GM12878 (cell line): ENCODE data around the gene PIGS. TPM values are rescaled to one million over a fixed set of nuclear protein-coding genes. Genes with fewer than 3 reads are reported as not detected.

ENCODE experiments used
- BHLHE40 ChIP-seq, 2 experiments: fragments of 450-650 bp in 1 of 2; IDR thresholded peaks; 2 replicates each; pipeline ENCODE4 v1.6.1; 2011 to 2017; ENCODE audit warnings: low read depth in 2 of 2, borderline replicate concordance in 1 of 2, improper control_type of control experiment in 1 of 2, low read length in 1 of 2, mild to moderate bottlenecking in 1 of 2
- E2F8 ChIP-seq: fragments of 450-650 bp; IDR thresholded peaks from 2 replicates; pipeline ENCODE4 v1.6.1; 2018; ENCODE audit warnings: mild to moderate bottlenecking, low read depth, moderate library complexity; ENCODE audit not compliant: partially characterized antibody
- GATAD2B ChIP-seq: fragments of 450-650 bp; conservative IDR thresholded peaks from 2 replicates; pipeline ENCODE4 v1.6.1; 2017; ENCODE audit warnings: low read depth, mild to moderate bottlenecking, moderate library complexity
- HSF1 ChIP-seq: fragments of 150-350 bp; IDR thresholded peaks from 2 replicates; pipeline ENCODE4 v1.6.1; 2014; ENCODE audit warnings: mild to moderate bottlenecking, low read depth, low read length
- MTA2 ChIP-seq: fragments of 450-650 bp; IDR thresholded peaks from 2 replicates; pipeline ENCODE4 v1.6.1; 2016; ENCODE audit warnings: low read depth, mild to moderate bottlenecking, moderate library complexity
- SPI1 ChIP-seq: IDR thresholded peaks from 2 replicates; pipeline ENCODE4 v1.6.1; 2011; ENCODE audit warnings: low read depth, mild to moderate bottlenecking, low read length, moderate library complexity, borderline replicate concordance; ENCODE audit not compliant: insufficient read depth
- SREBF1 ChIP-seq: IDR thresholded peaks from 2 replicates; pipeline ENCODE4 v1.6.1; 2012; ENCODE audit warnings: mild to moderate bottlenecking, low read length
- TAF1 ChIP-seq: IDR thresholded peaks from 2 replicates; pipeline ENCODE4 v1.6.1; 2011; ENCODE audit warnings: mild to moderate bottlenecking, low read depth, low read length, borderline replicate concordance
- polyA plus RNA-seq, 11 experiments: library from polyadenylated mRNA; depleted of rRNA in 4 of 11; unstranded in 6 of 11; stranded (reverse) in 5 of 11; fragments of >200 nt; fragmentation: Nextera tagmentation in 4 of 11; fragmentation: Illumina TruSeq in 1 of 11; extraction: Ambion mirVana in 4 of 11; extraction: Trizol in 1 of 11; gene quantifications; 1 replicate in 1 of 11; 2 replicates in 10 of 11; pipeline versions ENCODE4 v1.2.1 to v1.2.3, GENCODE V29; 2011 to 2016; ENCODE audit warnings: inconsistent platforms in 2 of 11, missing spikeins in 2 of 11, low read depth in 1 of 11
- total RNA-seq, 4 experiments: library from RNA; depleted of rRNA in 3 of 4; stranded (reverse); fragments of >200 nt in 3 of 4; fragmentation: Illumina TruSeq in 1 of 4; extraction: Trizol in 1 of 4; gene quantifications; 2 replicates each; pipeline versions ENCODE4 v1.2.1 to v1.2.3, GENCODE V29; 2013 to 2021

The PIGS gene
- total and polyA plus RNA-seq, 10 of the 15 experiments (the other 5 are each of a cell fraction or from before 2014, with no cell fraction given) = 27.5 to 73.7 (median 50.7) TPM

GRCh38 chr17:28597606-28598383, 26.5 kb upstream of the PIGS start (continued):
- peak; percentile 45 for TF ChIP-seq E2F8
- TF ChIP-seq SPI1 = 0 out of 2 replicates have a peak, but pooled peaks have one; percentile 9
- TF ChIP-seq MTA2 = no peak
- TF ChIP-seq TAF1 = no peak
- TF ChIP-seq SREBF1 = no peak
- TF ChIP-seq BHLHE40 (IDR thresholded peaks at IDR 0.05; ENCODE audit: borderline replicate concordance in 1 of 2, low read depth in 2 of 2, low read length in 1 of 2) = no peak
- TF ChIP-seq HSF1 = peak; percentile 84; the same call in 1 of the 2 replicates
- no peak for TF ChIP-seq GATAD2B
- TF ChIP-seq, all 136 proteins: peak for 3
